Activated naive CD4-positive, alpha-beta T cell treated with Interleukin-2 at 50 U/mL for 16 hours (primary cell): ENCODE results near the gene KBTBD8.

ENCODE experiments used
- DNase-seq: peaks from one replicate; pipeline ENCODE4 v3.0.0-alpha.2; 2020

KBTBD8 gene

DNA sequence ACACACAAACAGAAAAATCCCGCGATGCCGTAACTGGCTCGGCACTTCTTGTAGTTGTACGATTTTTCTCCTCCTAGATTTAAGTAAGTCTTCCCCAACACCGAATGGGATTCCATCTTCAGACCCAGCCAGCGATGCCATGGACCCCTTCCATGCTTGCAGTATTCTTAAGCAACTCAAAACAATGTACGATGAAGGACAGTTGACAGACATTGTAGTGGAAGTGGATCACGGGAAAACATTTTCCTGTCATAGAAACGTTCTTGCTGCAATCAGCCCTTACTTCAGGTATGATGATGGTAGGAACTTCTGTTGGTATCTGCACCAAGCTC lies 763 bp downstream of the KBTBD8 start:
- no peak for DNase-seq

GRCh38 chr3:67000009-67000408 lies 1.9 kb downstream of the KBTBD8 start:
- no peak for DNase-seq

GRCh38 chr3:67001086-67001861 lies 3.2 kb downstream of the KBTBD8 start:
- DNase-seq, result no peak

- DNase-seq, result no peak
Observed at GRCh38 chr3:67005974-67006373, 7.9 kb downstream of the KBTBD8 start.

GRCh38 chr3:67006460-67006859 lies 8.4 kb downstream of the KBTBD8 start:
- DNase-seq, result no peak

DNA sequence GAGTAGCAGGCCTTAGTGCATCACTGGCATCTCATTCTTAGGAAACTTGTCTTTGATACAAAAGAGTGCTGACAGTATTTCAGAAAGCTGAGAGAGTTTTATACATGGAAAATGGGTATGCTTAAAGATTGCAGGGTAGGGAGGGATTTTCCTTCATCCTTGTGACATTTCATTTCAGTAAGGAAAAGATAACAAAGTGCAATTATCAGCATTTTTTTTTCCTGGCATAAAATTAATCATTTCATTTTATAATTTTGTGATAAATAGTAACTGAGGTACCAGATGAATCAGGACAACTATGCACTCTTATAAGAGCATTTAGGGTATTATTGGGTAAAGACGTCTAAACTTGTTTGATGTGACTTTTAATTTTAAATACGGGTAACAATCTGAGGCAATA lies 10.3 kb downstream of the KBTBD8 start:
- no peak for DNase-seq

- DNase-seq, result no peak
Observed at GRCh38 chr3:67009716-67010115, 11.6 kb downstream of the KBTBD8 start.

GRCh38 chr3:67011414-67012131 lies 13.5 kb downstream of the KBTBD8 start:
- DNase-seq, result no peak

DNA sequence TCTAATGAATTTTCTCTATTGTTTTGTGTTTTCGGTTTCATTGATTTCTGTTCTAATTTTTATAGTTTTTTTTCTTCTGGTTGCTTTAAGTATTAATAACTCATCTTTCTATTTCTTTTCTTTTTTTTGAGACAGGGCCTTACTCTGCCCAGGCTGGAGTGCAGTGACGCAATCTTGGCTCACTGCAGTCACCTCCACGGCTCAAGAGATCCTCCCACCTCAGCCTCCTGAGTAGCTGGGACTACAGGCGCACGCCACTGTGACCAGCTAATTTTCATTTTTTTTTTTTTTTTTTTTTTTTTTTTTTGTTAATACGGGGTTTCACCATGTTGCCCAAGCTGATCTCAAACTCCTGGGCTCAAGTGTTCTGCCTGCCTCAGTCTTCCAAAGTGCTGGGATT lies 14.5 kb downstream of the KBTBD8 start:
- no peak for DNase-seq

DNA sequence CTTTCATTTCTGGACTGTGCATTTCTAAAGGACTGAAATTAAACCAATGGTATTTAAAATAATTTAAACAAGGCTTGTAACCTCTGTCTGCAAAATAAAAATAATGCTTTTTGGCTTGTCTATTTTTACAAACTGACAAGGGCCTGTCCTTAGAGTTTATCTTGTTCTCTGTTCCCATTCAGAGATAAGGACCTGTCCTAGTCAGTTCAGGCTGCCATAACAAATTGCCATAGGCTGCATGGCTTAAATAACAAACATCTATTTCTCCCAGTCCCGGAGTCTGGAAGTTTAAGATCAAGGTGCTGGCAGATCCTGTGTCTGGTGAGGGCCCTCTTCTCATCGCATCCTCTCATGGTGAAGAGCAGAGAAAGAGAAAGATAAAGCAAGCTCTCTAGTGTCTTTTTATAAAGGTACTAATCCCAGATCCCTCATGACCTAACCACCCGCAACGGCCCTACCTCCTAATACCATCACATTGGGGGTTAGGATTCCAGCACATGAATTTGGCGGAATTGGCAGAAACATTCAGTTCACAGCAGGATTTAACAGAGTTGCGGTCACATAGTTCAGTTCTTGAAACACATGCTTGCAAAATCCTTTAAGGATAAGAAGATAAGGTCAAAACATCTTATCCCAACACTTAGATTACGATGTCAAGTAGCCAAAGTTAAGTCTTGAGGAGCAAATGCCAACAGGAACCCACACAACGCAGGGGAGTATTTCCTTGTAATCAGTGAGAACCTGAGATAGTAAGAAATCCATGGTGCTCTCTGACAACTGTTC lies 17.8 kb downstream of the KBTBD8 start:
- DNase-seq, result no peak

DNA sequence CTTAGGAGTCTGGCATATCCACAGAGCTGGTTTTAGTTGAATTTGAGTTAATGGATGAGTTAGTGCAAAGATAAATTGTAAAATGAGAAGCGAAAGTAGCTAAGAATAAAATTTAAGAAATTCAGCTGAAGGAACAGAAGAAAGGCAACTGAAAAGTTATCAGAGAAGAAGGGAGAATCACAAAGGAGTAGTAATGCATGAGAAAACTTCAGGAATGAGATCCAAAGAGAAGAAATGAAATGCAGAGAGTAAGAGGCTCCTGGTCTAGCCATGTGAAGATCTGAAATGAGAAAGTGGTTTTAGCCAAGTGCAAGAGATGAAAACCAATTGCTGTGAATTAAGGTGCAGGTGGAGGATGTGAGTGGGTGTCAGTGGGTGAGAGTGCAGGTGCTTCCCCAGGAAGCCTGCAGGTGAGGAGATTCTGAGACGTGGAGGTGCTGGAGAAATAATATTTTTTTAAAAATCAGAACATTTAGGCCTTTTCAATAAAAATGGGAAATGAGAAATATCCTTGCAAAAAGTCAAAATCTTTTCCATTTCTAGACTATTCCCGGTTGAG lies 18.5 kb downstream of the KBTBD8 start:
- DNase-seq, result no peak

DNA sequence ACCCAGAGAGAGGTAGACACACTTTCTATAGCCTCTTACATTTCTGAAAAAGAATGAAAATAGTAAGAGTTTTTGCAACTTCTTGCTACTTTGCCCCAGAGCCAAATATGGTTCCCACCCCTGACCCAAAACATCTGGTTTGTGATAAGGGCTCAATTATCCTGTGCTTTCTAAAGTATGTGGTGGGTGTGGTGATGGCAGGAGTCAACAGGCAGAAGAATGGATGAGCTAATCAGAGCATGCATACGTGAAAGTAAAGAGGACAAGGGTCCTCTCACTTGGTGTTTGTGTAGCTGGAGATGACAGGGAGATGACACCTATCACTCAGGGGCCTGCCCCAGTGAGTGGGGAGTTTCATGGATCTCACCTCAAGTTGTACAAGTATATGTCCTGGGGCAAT lies 19.1 kb downstream of the KBTBD8 start:
- DNase-seq, result no peak

DNA sequence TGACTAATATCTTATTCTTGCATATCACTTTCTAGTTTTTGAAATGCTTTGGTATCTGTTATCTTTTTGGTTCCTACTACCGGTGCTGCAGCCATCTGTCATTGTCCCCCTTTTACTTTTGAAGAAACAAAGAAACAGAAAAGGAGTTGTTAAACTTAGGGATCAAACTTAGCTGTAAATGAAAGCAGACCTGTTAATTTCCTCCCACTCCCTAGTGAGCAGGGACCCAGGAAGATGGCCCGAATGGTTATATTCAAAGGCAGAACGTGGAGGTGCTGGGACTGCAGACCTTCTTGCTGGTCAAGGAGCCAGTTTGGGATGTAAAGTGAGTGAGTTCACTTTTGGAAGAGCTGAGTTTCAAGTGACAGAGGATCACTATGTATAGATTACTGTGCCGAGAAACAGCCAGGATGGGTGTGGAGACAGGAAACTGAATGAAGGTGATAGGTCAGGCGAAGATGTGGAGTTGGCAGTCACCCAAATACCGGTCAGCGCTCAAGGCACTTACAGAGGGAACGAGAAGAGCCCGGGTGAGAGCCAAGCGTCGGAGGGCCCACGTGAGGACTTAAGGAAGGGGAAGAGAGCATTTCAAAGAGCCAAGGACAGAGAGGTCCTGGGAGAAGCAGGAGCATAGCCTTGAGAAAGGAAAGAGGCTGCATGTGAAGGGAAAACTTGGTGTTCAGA lies 20.1 kb downstream of the KBTBD8 start:
- no peak for DNase-seq

GRCh38 chr3:67018789-67019526 lies 20.9 kb downstream of the KBTBD8 start:
- DNase-seq, result no peak

GRCh38 chr3:67028001-67028784 lies 30.1 kb downstream of the KBTBD8 start:
- DNase-seq, result no peak

- DNase-seq, result no peak
Observed at GRCh38 chr3:67030785-67031740, 33.0 kb downstream of the KBTBD8 start.

- DNase-seq, result no peak
Observed at GRCh38 chr3:67031986-67032385, 33.9 kb downstream of the KBTBD8 start.

DNA sequence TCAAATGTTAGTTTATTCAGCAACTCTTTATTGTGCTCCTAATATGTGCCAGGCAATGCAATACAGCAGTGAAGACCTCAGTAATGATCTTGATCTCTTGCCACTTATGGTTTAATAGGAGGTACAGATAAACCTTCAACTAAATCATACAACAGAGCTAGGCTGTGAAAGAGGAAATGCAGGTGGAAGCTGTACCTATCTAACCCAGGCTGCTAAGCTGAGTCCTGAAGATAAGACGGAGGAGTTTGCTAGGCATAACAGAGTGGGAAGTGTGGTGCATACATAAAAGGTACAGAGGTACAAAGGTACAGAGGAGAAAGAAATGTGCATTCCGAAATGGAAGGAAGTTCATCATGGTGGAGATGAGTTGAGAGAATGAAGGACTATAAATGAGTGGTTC lies 35.0 kb downstream of the KBTBD8 start:
- DNase-seq, result no peak

DNA sequence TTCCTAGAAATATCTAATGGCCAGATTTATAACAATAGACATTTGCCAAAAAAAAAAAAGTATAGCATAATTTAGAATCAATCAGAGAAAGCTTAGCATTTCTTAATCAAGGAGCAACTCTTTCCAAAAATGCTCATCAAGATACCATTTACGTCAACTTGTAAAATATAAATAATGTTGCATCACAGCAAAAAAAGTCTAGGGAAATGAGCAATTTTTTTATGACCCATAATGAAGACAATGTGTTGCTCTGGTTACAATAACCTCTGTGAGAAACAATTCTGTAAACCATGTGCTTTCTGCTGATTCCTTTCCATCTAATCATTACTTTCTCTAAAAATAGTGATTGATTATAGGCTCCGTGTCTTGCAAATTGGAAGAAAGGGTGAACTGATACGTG lies 36.3 kb downstream of the KBTBD8 start:
- DNase-seq, result no peak

- DNase-seq, result no peak
Observed at GRCh38 chr3:67037615-67038014, 39.5 kb downstream of the KBTBD8 start.
